Karpas-422 (cell line): ENCODE results near the gene CDK18. TPM values are rescaled to one million over a fixed set of nuclear protein-coding genes. Genes with fewer than 3 reads are reported as not detected.

ENCODE experiments used
- DNase-seq: peaks from one replicate; pipeline ENCODE4 v3.0.0-alpha.2; 2015
- H2AFZ ChIP-seq: fragments of 200-600 bp; sonication (generic); 2 replicates; pipeline ENCODE4 v1.6.1; 2014; ENCODE audit warnings: antibody characterized with exemption, low read length, mixed read lengths
- H3K27ac ChIP-seq: fragments of 200-600 bp; sonication (generic); 2 replicates; pipeline ENCODE4 v1.5.1; 2014; ENCODE audit warnings: mild to moderate bottlenecking, low read length, moderate library complexity
- H3K27me3 ChIP-seq: fragments of 200-600 bp; sonication (generic); 2 replicates; pipeline ENCODE4 v1.6.1; 2014; ENCODE audit warnings: low read length, mixed read lengths
- H3K36me3 ChIP-seq: fragments of 200-600 bp; sonication (generic); 2 replicates; pipeline ENCODE4 v1.6.1; 2014; ENCODE audit warnings: low read length, mixed read lengths; ENCODE audit not compliant: insufficient read depth
- H3K4me1 ChIP-seq: fragments of 200-600 bp; sonication (generic); 2 replicates; pipeline ENCODE4 v1.6.1; 2014; ENCODE audit warnings: mild to moderate bottlenecking, low read length, mixed read lengths
- H3K4me2 ChIP-seq: fragments of 200-600 bp; sonication (generic); 2 replicates; pipeline ENCODE4 v1.6.1; 2014; ENCODE audit warnings: low read length, low read depth, mild to moderate bottlenecking; ENCODE audit not compliant: poor library complexity, severe bottlenecking
- H3K4me3 ChIP-seq: fragments of 200-600 bp; sonication (generic); 2 replicates; pipeline ENCODE4 v1.5.1; 2014; ENCODE audit warnings: mild to moderate bottlenecking, antibody characterized with exemption, low read length, mixed read lengths
- H3K79me2 ChIP-seq: fragments of 200-600 bp; sonication (generic); 2 replicates; pipeline ENCODE4 v1.6.1; 2014; ENCODE audit warnings: mild to moderate bottlenecking, low read length, mixed read lengths
- H3K9ac ChIP-seq: fragments of 200-600 bp; sonication (generic); 2 replicates; pipeline ENCODE4 v1.6.0; 2014; ENCODE audit warnings: low read length
- H3K9me2 ChIP-seq: fragments of 200-600 bp; sonication (generic), shearing (Covaris generic); replicated peaks from 2 replicates; pipeline ENCODE4 v1.6.0; 2014; ENCODE audit warnings: mild to moderate bottlenecking, low read length, moderate library complexity; ENCODE audit not compliant: insufficient read depth
- H3K9me3 ChIP-seq: fragments of 300-700, 200-600 bp; sonication (generic); 2 replicates; pipeline ENCODE4 v1.6.1; 2014; ENCODE audit warnings: low read length, mixed read lengths
- H4K20me1 ChIP-seq: fragments of 200-600 bp; sonication (generic); 2 replicates; pipeline ENCODE4 v1.6.1; 2014; ENCODE audit warnings: mild to moderate bottlenecking, antibody characterized with exemption, low read length, low read depth; ENCODE audit not compliant: insufficient read depth
- total RNA-seq: library from RNA; depleted of rRNA; stranded (reverse); fragments of >200 nt; shearing (Covaris generic); gene quantifications from 2 replicates; pipeline ENCODE4 v1.2.3, GENCODE V29; 2014; ENCODE audit warnings: low replicate concordance

CDK18 gene
- total RNA-seq, 1 experiment from 2014 or later = 0.45 TPM

- Histone ChIP-seq H3K9me3 (no peaks in the 10 kb centered on the region), H3K27ac (no peak overlapping the region), H3K36me3 (no peaks in the 10 kb centered on the region), H3K4me2 (no peak overlapping the region), H3K79me2 (no peaks in the 10 kb centered on the region), H3K4me3 (no peak overlapping the region), H3K27me3 (no peaks in the 10 kb centered on the region), H3K9ac (no peak overlapping the region), H2AFZ (no peak overlapping the region), H3K9me2 (no peaks in the 10 kb centered on the region), H4K20me1 (no peaks in the 10 kb centered on the region), H3K4me1 (no peaks in the 10 kb centered on the region)
- DNase-seq = no peak
Measured at GRCh38 chr1:205520709-205521108, 16.2 kb downstream of the CDK18 start.

GRCh38 chr1:205521686-205522085 is 17.2 kb downstream of the CDK18 start:
- DNase-seq = no peak
- Histone ChIP-seq H3K9me3 (no peaks in the 10 kb centered on the region), H4K20me1 (no peaks in the 10 kb centered on the region), H3K9ac (no peak overlapping the region), H3K9me2 (no peaks in the 10 kb centered on the region), H2AFZ (no peak overlapping the region), H3K36me3 (no peaks in the 10 kb centered on the region), H3K4me2 (no peak overlapping the region), H3K27me3 (no peaks in the 10 kb centered on the region), H3K4me1 (no peaks in the 10 kb centered on the region), H3K27ac (no peak overlapping the region), H3K79me2 (no peaks in the 10 kb centered on the region), H3K4me3 (no peak overlapping the region)

GRCh38 chr1:205522692-205523091 is 18.2 kb downstream of the CDK18 start:
- no peaks in the 10 kb centered on the region for H3K27me3 ChIP-seq
- H3K9me3 ChIP-seq = no peaks in the 10 kb centered on the region
- no peaks in the 10 kb centered on the region for H3K36me3 ChIP-seq
- no peaks in the 10 kb centered on the region for H3K9me2 ChIP-seq
- no peak for DNase-seq
- H3K4me2 ChIP-seq = no peak overlapping the region
- H3K4me1 ChIP-seq = no peaks in the 10 kb centered on the region
- no peak overlapping the region for H3K9ac ChIP-seq
- H2AFZ ChIP-seq = no peak overlapping the region
- no peak overlapping the region for H3K27ac ChIP-seq
- no peaks in the 10 kb centered on the region for H4K20me1 ChIP-seq
- H3K4me3 ChIP-seq = no peak overlapping the region
- H3K79me2 ChIP-seq = no peaks in the 10 kb centered on the region

- Histone ChIP-seq H2AFZ (no peak overlapping the region), H3K4me1 (no peaks in the 10 kb centered on the region), H3K9me2 (no peaks in the 10 kb centered on the region), H3K9ac (no peak overlapping the region), H3K79me2 (no peaks in the 10 kb centered on the region), H3K9me3 (no peaks in the 10 kb centered on the region), H3K36me3 (no peaks in the 10 kb centered on the region), H3K4me2 (no peak overlapping the region), H4K20me1 (no peaks in the 10 kb centered on the region), H3K4me3 (no peak overlapping the region), H3K27ac (no peak overlapping the region), H3K27me3 (no peaks in the 10 kb centered on the region)
- DNase-seq = no peak
Measured at GRCh38 chr1:205523261-205523890, 18.9 kb downstream of the CDK18 start.

- DNase-seq = peak; percentile 92
- Histone ChIP-seq H2AFZ (no peak overlapping the region), H3K4me2 (no peak overlapping the region), H3K4me1 (peaks cover 1% of the 10 kb centered on the region), H3K9ac (no peak overlapping the region), H3K9me3 (no peaks in the 10 kb centered on the region), H4K20me1 (no peaks in the 10 kb centered on the region), H3K36me3 (no peaks in the 10 kb centered on the region), H3K27ac (no peak overlapping the region), H3K27me3 (no peaks in the 10 kb centered on the region), H3K4me3 (no peak overlapping the region), H3K9me2 (no peaks in the 10 kb centered on the region), H3K79me2 (no peaks in the 10 kb centered on the region)
Measured at GRCh38 chr1:205523891-205524793, 19.7 kb downstream of the CDK18 start.

- H3K4me3 ChIP-seq = no peak overlapping the region
- H4K20me1 ChIP-seq = no peaks in the 10 kb centered on the region
- H3K79me2 ChIP-seq = no peaks in the 10 kb centered on the region
- DNase-seq = no peak
- H3K27ac ChIP-seq = no peak overlapping the region
- no peak overlapping the region for H3K4me2 ChIP-seq
- H3K9ac ChIP-seq = no peak overlapping the region
- no peaks in the 10 kb centered on the region for H3K9me2 ChIP-seq
- no peak overlapping the region for H2AFZ ChIP-seq
- no peaks in the 10 kb centered on the region for H3K9me3 ChIP-seq
- H3K36me3 ChIP-seq = no peaks in the 10 kb centered on the region
- H3K27me3 ChIP-seq = no peaks in the 10 kb centered on the region
- peaks cover 7% of the 10 kb centered on the region for H3K4me1 ChIP-seq
Measured at GRCh38 chr1:205524794-205525101, 20.3 kb downstream of the CDK18 start.

GRCh38 chr1:205525495-205526285 is 21.2 kb downstream of the CDK18 start:
- no peak overlapping the region for H3K9ac ChIP-seq
- H2AFZ ChIP-seq = no peak overlapping the region
- no peak overlapping the region for H3K27ac ChIP-seq
- H3K79me2 ChIP-seq = no peaks in the 10 kb centered on the region
- no peaks in the 10 kb centered on the region for H3K9me3 ChIP-seq
- H3K4me2 ChIP-seq = no peak overlapping the region
- H3K9me2 ChIP-seq = no peaks in the 10 kb centered on the region
- H3K27me3 ChIP-seq = no peaks in the 10 kb centered on the region
- H3K36me3 ChIP-seq = no peaks in the 10 kb centered on the region
- no peaks in the 10 kb centered on the region for H4K20me1 ChIP-seq
- no peak for DNase-seq
- peaks cover 7% of the 10 kb centered on the region for H3K4me1 ChIP-seq
- no peak overlapping the region for H3K4me3 ChIP-seq

- DNase-seq = no peak
- peaks cover 7% of the 10 kb centered on the region for H3K4me1 ChIP-seq
- H3K9ac ChIP-seq = no peak overlapping the region
Measured at GRCh38 chr1:205526431-205526830, 22.0 kb downstream of the CDK18 start.

More at GRCh38 chr1:205526431-205526830, 22.0 kb downstream of the CDK18 start:
- Histone ChIP-seq H4K20me1 (no peaks in the 10 kb centered on the region), H3K36me3 (no peaks in the 10 kb centered on the region), H3K27me3 (no peaks in the 10 kb centered on the region), H2AFZ (no peak overlapping the region), H3K4me3 (no peak overlapping the region), H3K4me2 (no peak overlapping the region), H3K79me2 (no peaks in the 10 kb centered on the region), H3K9me3 (no peaks in the 10 kb centered on the region), H3K27ac (no peak overlapping the region), H3K9me2 (no peaks in the 10 kb centered on the region)
